Right forelimb (tissue), 1 donor: ENCODE data around the gene SHC3.

Experiments used
- DNase-seq: peaks from one replicate; pipeline ENCODE4 v3.0.0-alpha.2; 2018

The SHC3 gene

DNA sequence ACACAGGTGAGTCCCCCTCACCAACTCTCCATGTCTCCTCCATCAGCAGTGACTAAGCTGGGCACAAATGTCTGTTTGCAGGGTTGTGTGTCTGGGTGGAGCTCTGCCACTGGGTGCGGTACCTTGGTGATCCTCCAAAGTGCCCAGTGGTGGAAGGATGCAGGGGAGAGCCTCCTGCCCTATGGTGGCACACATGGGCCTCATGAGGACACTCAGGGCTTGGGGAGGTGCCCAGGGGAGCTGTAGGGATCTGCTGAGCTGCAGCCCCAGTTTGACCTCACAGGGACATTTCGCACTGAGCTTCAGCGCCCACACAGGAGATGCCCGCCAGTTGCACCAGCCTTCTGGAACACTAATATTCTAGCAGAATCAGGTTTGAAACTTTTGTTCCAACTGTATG, 157.9 kb downstream of the SHC3 start:
- no peak for DNase-seq

DNA sequence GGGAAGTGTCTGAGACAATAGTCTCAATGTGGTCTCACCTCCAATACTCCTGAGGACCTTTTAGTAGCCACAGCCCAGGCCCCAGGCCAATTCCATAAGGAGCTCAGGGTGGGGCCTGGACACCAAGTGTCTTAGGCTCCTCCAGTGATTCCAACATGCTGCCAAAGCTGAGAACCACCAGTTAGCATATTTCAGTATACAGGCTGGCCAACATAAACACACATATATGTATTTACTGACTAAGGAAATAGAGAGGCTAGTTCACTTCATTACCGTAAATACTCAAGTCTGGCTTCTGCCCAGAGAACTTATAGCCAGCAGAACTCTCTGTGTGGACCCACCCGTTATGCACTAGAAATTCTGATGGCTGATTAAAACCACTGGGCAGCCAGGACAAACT, 163.3 kb downstream of the SHC3 start:
- no peak for DNase-seq

DNA sequence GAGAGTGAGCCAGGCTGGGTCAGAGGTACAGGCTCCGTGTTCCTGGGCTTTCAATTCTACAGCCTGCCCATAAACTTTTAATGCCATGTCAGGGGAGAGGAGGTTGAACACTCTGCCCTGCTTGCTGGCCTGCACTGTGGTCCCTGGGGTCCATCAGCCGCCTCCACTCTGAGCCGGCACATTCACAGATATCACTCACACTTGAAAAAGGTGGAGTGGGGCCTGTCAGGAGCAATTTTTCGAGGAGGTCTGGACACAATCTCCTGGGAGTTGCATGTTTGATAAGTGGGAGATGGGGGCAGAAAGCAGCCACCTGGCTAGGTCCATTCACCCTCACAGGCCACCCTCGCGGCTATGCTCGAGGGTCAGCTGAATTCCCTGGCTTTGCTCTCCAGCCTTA, 164.5 kb downstream of the SHC3 start:
- no peak for DNase-seq

DNA sequence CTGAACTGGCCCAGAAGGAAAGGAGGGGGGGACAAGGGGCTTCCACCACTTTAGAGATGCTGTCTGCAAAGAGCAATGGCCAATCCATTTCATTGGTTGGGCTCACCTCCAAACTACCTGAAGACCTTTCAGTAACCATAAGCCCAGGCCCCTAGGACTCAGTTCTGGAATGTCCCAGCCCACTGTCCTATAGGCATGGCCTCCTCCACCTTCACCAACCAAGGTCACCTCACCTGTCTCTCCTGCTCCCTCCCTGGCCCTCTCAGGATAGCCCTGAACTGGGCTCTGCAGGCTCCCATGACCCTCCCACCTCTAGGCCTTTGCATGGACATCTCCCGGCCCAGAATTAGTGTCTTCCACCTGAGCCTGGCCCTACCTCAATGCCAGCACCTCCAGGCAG, 165.0 kb downstream of the SHC3 start:
- no peak for DNase-seq

DNA sequence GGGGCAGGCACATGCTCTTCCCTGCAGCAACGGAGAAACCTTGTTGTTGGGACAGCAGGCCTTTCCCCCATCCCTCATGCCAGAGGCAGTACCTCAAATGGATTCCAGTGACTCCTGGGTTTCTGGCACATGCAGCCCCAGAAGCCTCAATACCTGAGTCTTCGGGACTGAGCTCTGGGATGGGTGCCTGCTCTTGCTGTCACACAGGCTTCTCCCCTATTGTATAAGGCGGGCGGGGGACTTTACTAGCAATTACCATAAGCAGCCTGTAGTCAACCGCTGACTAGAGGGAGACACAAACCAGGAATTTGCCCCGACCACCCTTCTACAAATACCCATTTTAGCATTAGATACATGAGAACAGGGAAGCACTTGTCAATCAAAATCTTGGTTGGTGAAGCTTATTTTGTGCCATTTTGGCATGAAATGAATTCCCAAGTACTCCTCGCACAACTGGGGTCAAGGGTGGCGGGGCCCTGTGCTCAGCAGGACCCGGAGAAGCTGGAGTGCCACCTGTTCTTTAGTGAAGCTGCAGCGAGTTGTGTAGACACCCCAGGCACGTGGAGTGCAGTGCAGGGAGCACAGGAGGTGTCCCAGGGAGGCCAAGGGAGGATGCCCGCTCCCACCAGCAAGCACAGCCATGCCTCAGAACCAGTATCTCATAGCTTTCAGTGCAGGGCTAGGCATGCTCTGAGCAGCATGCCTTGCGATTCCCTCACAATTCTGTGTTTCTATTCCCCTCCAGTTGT, 166.2 kb downstream of the SHC3 start:
- DNase-seq: no peak

DNA sequence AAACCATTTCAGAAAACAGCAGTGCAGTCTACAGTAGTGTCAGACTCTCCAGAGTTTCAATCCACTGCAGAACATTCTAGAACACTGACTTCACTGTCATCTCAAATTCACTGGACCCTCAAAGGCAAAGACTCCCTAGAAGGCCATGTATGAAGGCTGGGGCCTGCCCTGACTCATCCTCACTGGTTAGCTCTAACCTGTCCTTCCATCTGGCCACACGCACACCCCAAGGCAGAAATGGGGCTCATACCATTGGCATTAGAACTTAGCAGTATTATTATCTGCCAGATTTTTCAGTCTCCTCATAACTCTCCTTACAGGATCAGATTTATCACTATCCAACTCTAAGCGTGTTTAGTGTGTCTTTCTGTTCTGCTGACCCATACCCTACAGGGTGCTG, 166.9 kb downstream of the SHC3 start:
- no peak for DNase-seq

DNA sequence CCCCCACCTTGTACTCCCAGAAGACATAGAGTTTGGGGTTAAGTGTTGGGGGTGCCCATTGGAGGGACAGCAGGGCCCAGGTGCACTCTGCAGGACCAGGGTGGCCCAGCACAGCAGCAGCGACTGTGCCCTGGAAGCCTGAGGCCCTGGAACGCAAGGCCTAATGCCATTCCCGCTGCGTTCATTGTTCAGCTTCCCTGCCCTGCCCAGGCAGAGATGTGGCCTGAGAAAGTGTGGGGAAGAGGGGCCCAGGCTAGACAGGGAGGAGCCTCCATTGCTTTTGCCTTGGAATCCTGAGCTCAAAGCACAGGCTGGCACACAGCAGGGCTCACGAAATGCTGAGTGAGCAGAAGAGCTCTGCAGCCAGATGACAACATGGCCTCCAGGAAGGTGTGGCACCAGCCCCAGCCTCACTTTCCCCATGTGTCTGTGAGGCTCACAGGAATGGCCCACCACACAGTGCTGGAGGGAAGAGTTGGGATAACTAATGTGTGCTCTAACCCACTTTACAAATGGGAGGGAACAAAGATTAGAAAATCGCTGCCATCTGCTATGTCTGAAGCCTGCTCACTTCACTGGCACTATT, 168.0 kb downstream of the SHC3 start:
- no peak for DNase-seq

DNA sequence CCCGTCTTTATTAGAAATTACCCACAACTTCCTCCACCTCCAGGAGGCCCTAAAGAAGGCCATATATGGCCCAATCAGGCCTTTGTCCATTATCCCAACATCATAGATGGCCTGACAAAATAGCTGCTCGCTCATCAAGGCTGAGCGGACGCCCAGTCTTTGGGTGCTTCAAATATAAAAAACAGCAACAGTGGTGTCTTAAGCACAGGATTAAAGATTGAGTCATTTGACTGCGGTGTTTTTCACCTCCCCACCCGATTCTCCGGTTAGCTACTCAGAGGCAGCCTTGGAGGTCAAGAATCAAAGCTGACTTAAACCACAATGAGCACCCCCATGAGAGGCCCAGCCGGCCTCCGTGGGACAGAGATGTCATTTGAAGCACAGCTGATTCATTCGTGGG, 168.6 kb downstream of the SHC3 start:
- no peak for DNase-seq

DNA sequence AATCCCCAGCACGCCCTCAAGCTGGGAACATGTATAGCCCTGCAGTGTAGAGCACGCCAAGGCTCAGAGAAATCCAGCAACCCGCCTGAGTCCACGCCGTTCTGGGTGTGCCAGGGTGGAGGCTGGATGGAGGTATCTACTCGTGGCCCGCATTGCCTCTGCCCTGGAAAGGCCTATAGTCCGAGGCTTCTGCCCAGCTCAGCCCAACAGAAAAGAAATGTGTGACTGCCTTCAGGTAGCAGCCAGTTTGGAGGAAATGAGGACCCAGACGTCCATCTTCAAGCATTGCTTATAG, 169.1 kb downstream of the SHC3 start:
- DNase-seq: no peak

DNA sequence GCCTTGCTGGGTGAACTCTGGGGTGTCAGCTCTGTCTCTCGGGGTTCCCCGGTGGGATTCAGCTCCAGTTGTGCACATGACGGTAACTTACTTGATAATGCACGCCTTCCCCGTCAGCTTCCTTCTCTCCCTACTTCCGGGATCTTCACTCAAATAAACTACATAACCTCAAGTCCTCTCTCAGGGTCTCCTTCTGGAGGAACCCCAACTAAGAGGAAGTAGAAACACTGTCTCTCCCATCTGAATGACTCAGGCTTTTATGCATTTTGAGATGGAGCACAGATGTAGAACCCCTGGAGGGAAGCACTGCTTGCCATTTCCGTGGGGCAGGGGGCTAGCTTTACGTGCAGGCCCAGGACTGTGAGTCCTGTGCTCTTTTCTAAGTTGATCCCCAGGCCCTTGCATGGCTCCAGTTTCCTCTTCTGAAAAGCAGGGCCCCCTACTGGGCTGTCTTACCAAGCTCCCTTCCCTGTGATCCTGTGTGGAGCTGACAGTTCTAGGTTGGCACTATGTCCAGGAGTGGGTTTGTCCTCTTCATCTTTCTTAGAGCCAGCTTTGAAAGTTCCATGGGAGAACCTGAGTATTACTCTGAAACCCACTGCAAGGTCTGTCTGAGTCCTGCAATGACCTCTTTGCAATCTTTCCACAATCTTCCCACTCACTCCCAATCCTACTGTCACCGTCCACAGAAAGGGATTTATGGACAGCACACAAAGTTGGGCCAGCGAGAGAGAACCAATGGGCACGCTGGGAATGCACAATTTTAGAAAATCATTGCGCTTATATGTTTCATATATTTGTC, 169.7 kb downstream of the SHC3 start:
- DNase-seq: peak; percentile 28

DNA sequence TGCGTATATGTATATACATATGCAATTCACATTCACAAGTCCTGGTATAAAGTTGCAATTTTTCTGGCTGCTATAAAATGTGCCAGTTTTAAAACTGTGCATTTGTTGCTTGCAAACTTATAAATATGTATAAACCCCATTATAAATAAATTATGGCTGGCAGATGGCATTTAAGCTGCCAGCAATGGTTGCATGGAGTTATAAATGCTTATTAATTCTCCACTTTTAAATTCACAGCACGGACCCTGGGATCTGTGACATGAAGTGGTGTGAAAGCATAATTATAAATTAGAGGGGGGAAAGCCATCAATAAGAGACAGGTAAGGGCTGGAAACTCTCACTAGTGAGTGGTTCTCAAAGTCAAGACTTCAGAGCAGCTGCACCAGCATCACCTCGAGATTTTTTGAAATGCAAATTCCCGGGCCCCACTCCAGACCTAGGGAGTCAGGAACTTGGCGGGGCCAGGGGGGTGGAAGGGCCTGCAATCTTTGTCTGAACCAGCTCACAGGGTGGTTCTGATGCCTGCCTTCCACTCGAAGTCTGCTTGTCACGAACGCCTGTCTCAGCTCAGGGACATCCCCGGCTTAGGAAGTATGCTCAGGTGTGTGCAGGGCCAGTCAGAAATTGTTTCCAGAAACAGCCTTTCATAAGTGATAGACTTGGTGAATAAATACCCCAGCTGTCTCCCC, 170.4 kb downstream of the SHC3 start:
- DNase-seq: peak; percentile 31

DNA sequence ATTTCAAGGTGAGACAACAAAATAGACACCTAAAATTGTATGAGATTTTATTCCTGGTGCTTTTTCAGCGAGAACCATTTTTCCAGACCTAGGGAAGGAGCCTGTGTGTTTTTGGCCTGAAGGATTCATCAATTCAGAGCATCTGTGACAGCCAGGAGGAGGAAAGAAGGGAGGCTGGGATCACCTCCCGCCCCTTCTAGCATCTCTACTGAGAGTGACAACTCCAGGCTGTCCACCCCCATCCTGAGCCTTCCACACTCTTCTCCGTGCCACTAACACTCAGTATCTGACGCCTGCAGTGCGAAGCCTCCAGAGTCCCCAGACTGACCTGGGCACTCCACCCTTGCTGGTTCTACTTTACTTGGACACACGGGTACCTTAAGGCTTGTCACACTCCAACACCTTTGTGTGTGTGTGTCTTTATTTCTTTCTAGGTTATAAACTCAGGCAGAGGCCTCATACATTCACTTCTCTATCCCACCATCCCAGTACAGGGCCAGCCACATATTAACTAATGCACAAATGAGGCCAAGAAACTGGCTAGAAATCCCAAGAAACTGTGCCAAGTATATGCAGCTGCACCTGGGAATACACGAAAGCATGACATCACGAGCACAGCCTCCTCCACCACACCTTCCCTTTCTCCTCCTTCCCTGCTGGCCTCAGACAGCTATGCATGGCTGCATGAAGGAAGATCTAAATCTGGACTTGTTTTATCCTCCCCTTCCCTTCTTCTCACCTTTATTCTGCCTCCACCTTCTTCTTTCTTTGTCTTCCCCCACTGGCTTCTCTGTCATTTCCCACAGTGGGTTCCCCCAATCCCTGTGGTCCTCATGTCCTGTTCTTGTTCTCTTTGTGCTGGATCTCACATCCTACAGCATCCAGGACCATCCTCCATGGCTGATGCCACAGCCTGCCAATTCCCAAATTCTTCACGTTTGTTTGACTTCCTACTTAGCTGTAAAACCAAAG, 171.3 kb downstream of the SHC3 start:
- DNase-seq: peak; percentile 44

DNA sequence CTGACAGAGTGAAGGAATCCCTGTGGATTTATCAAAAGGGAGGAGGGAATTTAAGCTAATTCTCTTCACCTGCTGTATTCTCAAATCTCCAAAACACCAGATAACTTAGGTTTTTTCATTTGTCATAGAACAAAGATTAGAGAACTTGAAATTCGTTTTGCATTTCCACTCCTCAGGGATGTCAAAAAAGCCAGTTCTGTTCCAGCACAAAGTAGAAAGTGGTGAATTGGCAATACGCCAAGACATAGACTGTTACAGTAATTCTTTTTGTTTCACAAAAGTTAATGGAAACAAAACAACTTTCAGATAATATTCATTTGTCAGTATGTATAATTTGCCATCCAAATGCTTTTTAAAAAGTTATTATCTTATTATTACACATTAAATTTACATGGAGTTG, 172.4 kb downstream of the SHC3 start:
- no peak for DNase-seq

DNA sequence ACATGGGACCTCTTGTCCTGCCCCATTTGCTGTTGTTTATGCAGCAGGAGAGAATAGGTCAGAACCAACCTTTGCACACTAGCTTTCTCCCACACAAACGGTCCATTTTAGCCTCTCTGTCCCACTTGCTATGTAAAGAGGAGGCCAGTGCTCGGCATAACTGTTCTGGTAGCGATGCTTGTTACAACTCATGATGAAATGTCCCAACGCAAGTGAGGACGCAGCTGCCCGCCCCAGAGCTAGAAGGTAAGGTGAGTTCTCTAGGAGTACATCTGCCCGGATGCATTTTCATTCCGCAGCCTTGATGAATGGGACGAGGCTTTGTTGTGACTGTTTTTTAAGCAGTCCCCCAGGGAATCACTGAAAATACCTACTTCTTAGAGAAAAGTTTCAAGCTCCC, 173.3 kb downstream of the SHC3 start:
- DNase-seq: peak; percentile 30

DNA sequence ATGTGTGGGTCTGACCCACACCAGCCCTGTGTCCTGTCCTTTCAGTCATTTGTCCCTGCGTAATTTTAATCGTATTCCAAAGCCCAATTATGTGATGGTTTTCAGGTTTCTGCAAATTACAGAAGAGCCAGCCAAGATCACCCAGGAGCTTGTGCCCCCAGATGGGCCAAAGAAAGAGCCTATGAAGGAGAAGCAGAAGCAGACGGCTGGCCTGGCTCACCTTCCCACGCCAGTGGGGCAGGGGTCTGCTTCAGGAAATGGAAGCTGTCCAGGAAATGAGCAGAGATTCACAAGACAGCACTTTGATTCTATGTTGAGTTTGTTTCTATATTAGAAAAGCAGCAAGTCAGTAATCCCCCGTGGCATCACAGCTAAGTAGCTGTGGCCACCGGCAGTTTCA, 175.6 kb downstream of the SHC3 start:
- peak; percentile 16 for DNase-seq

DNA sequence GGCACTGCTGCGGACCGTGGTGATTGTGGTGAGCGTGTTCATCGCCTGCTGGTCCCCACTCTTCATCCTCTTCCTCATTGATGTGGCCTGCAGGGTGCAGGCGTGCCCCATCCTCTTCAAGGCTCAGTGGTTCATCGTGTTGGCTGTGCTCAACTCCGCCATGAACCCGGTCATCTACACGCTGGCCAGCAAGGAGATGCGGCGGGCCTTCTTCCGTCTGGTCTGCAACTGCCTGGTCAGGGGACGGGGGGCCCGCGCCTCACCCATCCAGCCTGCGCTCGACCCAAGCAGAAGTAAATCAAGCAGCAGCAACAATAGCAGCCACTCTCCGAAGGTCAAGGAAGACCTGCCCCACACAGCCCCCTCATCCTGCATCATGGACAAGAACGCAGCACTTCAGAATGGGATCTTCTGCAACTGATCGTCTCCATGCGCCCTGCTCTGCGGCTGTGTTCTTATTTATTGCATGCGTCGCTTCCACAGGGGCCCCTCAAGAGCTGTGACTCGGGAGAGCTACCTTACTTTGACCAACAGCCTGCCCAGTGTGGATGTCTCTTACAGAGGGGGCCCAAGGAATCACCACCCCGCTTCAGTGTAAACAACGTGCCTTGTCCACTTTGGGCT, 176.6 kb downstream of the SHC3 start:
- DNase-seq: peak; percentile 37

DNA sequence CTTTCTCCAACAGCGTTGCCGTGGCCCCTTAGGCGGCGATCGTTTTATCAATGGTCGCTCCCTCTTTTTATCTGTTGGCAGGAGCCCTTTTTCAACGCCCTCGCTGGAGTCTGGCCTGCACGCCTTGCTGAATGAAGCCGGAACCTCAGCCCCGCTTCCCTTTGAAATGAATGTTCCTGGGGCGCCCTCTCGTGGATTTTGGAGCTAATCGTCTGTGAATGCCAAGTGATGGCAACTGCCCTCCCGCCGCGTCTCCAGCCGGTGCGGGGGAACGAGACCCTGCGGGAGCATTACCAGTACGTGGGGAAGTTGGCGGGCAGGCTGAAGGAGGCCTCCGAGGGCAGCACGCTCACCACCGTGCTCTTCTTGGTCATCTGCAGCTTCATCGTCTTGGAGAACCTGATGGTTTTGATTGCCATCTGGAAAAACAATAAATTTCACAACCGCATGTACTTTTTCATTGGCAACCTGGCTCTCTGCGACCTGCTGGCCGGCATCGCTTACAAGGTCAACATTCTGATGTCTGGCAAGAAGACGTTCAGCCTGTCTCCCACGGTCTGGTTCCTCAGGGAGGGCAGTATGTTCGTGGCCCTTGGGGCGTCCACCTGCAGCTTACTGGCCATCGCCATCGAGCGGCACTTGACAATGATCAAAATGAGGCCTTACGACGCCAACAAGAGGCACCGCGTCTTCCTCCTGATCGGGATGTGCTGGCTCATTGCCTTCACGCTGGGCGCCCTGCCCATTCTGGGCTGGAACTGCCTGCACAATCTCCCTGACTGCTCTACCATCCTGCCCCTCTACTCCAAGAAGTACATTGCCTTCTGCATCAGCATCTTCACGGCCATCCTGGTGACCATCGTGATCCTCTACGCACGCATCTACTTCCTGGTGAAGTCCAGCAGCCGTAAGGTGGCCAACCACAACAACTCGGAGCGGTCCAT, 177.4 kb downstream of the SHC3 start:
- peak; percentile 92 for DNase-seq

DNA sequence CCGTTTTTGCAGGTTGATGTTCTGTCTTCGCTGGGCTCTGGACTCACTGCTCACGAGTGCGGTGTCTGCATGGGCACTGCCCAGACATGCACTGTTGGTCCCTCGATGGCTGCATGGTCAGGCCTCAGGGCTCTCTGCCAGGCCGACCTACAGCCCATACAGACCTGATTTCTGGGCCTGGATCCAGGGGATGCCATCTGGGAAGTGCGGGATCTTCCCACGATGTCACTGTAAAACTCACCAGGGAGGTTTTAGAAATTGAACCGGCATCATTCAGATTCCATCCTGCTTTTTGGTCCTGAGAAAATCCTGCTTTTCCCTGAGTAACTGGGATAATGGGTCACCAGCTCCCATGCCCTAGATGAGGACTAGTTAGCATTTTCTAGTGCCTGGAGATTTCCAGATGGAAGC, 178.2 kb downstream of the SHC3 start:
- DNase-seq: no peak

DNA sequence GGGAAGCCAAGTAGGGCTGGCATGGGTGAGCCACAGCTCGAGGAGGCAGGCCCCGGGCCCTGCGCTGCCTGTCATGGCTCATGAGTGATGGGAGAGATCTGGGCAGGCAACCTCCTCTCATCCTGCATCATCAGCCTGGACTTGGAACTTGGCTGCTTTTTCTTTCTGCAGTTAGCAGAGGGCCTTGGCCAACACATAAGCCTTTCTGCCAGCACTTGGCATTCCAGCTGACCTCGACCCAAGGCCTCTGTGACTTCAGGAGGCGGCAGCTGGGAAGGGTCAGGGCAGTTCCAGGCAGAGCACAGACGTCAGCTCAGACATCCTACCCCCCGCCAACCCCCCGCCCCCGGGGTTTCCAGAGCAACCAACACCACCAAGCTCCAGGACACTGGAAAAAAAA, 179.7 kb downstream of the SHC3 start:
- peak; percentile 60 for DNase-seq

DNA sequence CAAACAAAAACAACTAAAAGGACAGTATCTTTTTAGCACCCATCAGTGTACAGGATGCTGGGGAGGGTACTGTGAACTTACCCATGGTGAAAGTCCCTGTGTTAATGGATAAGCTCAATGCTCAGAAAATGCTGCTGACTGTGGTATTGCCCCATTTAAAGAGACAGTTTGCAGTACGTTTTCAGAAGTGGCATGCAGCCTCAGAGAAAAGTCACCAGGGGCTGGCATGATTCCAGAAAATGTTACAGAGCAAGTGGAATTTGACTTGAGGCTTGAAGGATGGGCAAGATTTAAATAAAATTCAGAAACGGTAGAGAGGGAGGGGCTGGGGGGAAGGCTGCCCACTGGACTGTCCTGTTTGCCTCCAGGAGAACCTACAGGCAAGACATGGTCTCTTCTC, 180.1 kb downstream of the SHC3 start:
- no peak for DNase-seq

DNA sequence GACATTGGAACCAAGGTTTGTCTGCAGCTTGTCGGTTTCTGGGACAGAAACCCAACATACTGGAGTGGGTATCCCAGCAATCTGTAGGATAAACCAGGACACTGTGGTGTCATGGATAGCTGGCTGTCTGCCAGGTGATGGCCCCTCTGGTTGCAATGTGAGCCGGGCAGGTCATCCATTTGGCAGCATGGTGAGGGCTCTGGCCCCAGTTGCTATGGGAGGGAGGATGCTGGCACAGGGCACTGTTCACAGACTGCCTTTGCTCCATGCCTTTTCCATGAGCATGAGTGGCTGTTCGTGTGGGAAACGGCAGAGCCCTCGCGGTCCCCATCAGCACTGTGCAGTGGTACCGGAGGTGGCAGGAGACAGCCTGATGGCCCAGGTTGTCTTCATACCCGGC, 181.0 kb downstream of the SHC3 start:
- peak; percentile 45 for DNase-seq
